Esophagus (tissue), 2 donors: ENCODE results near the gene FGGY. TPM values are rescaled to one million over a fixed set of nuclear protein-coding genes. Genes with fewer than 3 reads are reported as not detected.
A peak's percentile ranks its signal among the peaks of the same experiment; 100 is the strongest.
"Not testable (repeated sequence)": the region's sequence is repeated elsewhere in the genome, so short reads cannot be mapped to it uniquely, and the experiment has no call there.

Experiments
- H3K27ac ChIP-seq, 2 donors: one replicate each; pipeline ENCODE4 v1.5.1; 2013; ENCODE audit warnings: low read depth in 2 of 2, mild to moderate bottlenecking in 2 of 2, inconsistent platforms in 1 of 2, low read length in 1 of 2, moderate library complexity in 1 of 2
- H3K27me3 ChIP-seq, 2 donors: one replicate each; pipeline ENCODE4 v1.6.1; 2013; ENCODE audit warnings: low read length in 2 of 2, control low read depth in 1 of 2, mild to moderate bottlenecking in 1 of 2; ENCODE audit not compliant: insufficient read depth in 2 of 2, control insufficient read depth in 1 of 2
- H3K36me3 ChIP-seq, 2 donors: one replicate each; pipeline ENCODE4 v1.6.1; 2013; ENCODE audit warnings: low read length in 1 of 2; ENCODE audit not compliant: control insufficient read depth in 2 of 2, insufficient read depth in 2 of 2
- H3K4me1 ChIP-seq, 2 donors: one replicate each; pipeline ENCODE4 v1.6.1; 2013; ENCODE audit warnings: low read length in 1 of 2; ENCODE audit not compliant: control insufficient read depth in 2 of 2, insufficient read depth in 2 of 2
- H3K4me3 ChIP-seq, 2 donors: one replicate each; pipeline ENCODE4 v1.5.1; 2013; ENCODE audit warnings: low read length in 2 of 2, mild to moderate bottlenecking in 2 of 2, low read depth in 1 of 2, moderate library complexity in 1 of 2
- H3K9me3 ChIP-seq, 2 donors: one replicate each; pipeline ENCODE4 v1.6.1; 2013; ENCODE audit warnings: mild to moderate bottlenecking in 2 of 2, low read depth in 1 of 2, low read length in 1 of 2, moderate library complexity in 1 of 2; ENCODE audit not compliant: control insufficient read depth in 2 of 2, insufficient read depth in 1 of 2
- WGBS, 2 donors: extraction: QIAGEN DNeasy Blood & Tissue Kit; methylation state at CpG; one replicate each; pipeline ENCODE4 v1.1.7; 2013; 5-methylcytosine and 5-hydroxymethylcytosine counted together
- polyA plus RNA-seq, 2 donors: library from polyadenylated mRNA; stranded (reverse); fragments of 200-250 nt; gene quantifications; one replicate each; pipeline ENCODE4 v1.2.3, GENCODE V29; 2013
- donor health status: healthy with polysubstance abuse.
- donor health status: Bipolar disorder and iron deficiency.

The FGGY gene
- polyA plus RNA-seq, 2 donors: 2.4 to 4.4 TPM

DNA sequence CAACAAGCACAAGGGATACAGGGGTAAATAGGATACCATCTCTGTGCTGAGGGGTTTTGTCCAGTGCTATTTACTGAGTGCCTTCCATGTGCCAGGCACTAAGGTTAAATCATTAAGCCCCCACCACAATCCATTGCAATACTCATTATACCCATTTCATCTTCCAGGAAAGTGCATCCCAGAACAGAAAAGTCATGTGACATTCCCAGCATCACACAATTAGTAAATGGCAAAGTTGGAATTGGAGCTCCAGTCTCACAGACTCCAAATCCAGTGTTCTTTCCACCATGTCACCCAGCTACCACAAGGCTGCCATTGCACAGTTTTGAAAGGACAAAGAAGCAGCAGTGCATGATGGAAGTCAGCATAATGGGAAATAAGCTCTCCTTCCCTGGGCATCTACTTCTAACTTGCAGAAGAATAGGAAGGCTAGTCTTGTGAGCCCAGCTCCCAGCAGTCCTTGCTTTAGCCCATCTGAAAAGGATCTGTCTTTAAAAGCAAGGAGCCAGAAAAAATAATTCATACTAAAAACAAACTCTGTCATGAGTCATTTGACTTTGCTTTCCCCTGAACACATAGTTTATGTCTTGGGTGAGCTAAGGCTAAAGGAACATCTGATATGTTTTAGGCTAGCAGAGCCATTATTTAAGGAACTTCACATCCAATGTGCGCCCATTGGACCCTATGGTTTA lies 406.5 kb downstream of the FGGY start:
- H3K4me3 ChIP-seq: no peak overlapping the region
- WGBS, 2 donors: 77 to 86% methylated on average over 1 of the region's 1 CpG
- peaks cover 0 to 4% of the 10 kb centered on the region in 2 donors for H3K4me1 ChIP-seq
- no peaks in the 10 kb centered on the region for H3K27me3 ChIP-seq
- no peaks in the 10 kb centered on the region for H3K36me3 ChIP-seq
- H3K9me3 ChIP-seq: no peaks in the 10 kb centered on the region
- peak overlapping the region in 1 of 2 donors; percentile 48 for H3K27ac ChIP-seq

DNA sequence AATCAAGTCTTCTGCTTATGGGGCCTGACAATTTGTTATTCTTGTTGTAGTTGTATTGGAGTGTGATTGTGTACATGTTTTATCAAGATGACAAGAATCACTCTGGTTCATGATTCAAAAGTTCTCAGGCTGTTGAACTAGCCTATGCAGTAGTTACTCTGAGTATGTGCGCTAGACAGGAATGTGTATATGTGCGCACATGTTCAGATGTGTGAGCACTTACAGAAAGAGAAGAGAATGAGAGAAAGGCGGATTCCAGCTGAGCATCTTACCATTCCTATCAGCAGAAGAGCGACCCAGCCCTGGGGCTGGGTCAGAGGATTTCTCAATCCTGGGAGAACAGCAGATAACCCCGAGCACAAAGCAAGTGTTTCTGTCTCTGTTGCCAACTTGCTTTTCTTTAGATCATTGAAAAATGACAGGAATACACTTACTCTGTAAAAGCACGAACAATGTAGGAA lies 407.1 kb downstream of the FGGY start:
- H3K4me1 ChIP-seq: peaks cover 0 to 4% of the 10 kb centered on the region in 2 donors
- H3K9me3 ChIP-seq: no peaks in the 10 kb centered on the region
- no peaks in the 10 kb centered on the region for H3K36me3 ChIP-seq
- no peak overlapping the region for H3K4me3 ChIP-seq
- no peaks in the 10 kb centered on the region for H3K27me3 ChIP-seq
- H3K27ac ChIP-seq: peak overlapping the region in 1 of 2 donors; percentile 48
- 71% methylated on average over 6 of the region's 6 CpGs for whole genome bisulfite sequencing, 2 donors

DNA sequence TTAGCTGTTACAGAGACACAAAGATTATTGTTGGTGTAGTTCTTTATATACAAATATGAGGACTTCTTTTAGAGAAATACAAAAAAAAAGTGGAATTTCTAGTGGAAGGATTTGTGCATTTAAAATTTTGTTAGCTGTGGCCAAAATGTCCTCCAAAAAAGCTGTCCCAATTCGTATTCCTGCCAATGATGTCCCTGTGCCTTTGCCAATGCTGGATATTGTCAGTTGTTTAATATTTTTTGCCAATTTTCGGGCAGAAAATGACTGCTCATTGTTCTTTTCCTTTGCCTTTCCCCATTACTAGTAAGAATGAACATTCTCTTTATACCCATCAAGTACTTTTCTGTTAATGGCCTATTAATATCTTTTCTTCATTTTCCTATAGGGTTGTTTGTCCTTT lies 407.8 kb downstream of the FGGY start:
- Histone ChIP-seq H3K4me1 (peaks cover 0 to 4% of the 10 kb centered on the region in 2 donors), H3K36me3 (no peaks in the 10 kb centered on the region), H3K9me3 (no peaks in the 10 kb centered on the region), H3K27me3 (no peaks in the 10 kb centered on the region), H3K4me3 (no peak overlapping the region), H3K27ac (no peak overlapping the region)
- 57 to 73% methylated on average over 2 of the region's 2 CpGs for WGBS, 2 donors

- Histone ChIP-seq H3K36me3 (no peaks in the 10 kb centered on the region), H3K9me3 (no peaks in the 10 kb centered on the region), H3K27ac (no peak overlapping the region), H3K27me3 (no peaks in the 10 kb centered on the region), H3K4me1 (peaks cover 0 to 4% of the 10 kb centered on the region in 2 donors), H3K4me3 (no peak overlapping the region)
- 49 to 61% methylated on average over 5 of the region's 5 CpGs for WGBS, 2 donors
Observed at GRCh38 chr1:59705466-59706302, 408.8 kb downstream of the FGGY start.

GRCh38 chr1:59706303-59706599 lies 409.4 kb downstream of the FGGY start:
- H3K36me3 ChIP-seq: no peaks in the 10 kb centered on the region
- H3K27me3 ChIP-seq: no peaks in the 10 kb centered on the region
- no peak overlapping the region for H3K4me3 ChIP-seq
- H3K27ac ChIP-seq: no peak overlapping the region
- no peaks in the 10 kb centered on the region for H3K9me3 ChIP-seq
- peaks cover 0 to 4% of the 10 kb centered on the region in 2 donors for H3K4me1 ChIP-seq

DNA sequence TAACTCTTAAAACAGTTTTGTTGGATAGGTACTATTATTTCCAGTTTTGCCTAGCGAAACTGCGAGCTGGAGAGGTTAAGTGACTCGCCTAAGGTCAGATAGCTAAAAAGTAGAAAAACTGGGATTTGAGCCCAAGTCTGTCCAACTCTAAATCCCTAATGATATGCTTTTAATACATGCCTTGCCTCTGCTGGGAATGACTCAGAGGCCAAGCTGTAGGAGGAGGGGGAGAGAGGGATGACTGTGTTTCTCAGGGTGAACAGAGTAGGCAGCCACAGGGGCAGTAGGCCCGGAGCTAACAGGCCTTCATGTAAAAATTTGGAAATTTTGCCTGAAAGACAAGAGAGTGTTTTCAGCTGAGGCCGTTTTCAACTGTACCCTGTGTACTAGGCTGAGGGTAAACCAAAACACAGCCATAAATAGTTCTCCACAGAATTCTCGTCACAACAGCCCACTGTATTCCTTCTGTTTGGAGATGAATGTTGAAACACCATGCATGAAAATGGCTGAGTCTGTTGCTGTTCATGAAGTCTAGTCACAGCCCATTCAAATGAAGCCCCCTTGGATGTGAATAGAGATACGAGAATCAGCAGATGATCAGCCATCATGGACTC lies 410.4 kb downstream of the FGGY start:
- no peak overlapping the region for H3K4me3 ChIP-seq
- H3K4me1 ChIP-seq: peaks cover 0 to 4% of the 10 kb centered on the region in 2 donors
- H3K27ac ChIP-seq: peak overlapping the region; percentile 5 to 6
- 37 to 55% methylated on average over 7 of the region's 7 CpGs for WGBS, 2 donors
- no peaks in the 10 kb centered on the region for H3K27me3 ChIP-seq
- no peaks in the 10 kb centered on the region for H3K36me3 ChIP-seq
- H3K9me3 ChIP-seq: no peaks in the 10 kb centered on the region

GRCh38 chr1:59709333-59709732 lies 412.4 kb downstream of the FGGY start:
- Histone ChIP-seq H3K36me3 (no peaks in the 10 kb centered on the region), H3K4me3 (no peak overlapping the region), H3K27me3 (no peaks in the 10 kb centered on the region), H3K27ac (no peak overlapping the region), H3K4me1 (peaks cover 0 to 4% of the 10 kb centered on the region in 2 donors), H3K9me3 (no peaks in the 10 kb centered on the region)
- 91 to 96% methylated on average over 3 of the region's 3 CpGs for WGBS, 2 donors

- 94 to 96% methylated on average over 2 of the region's 2 CpGs for WGBS, 2 donors
- not testable (repeated sequence) for H3K4me1 ChIP-seq, H3K4me3 ChIP-seq, H3K27me3 ChIP-seq, H3K27ac ChIP-seq, H3K36me3 ChIP-seq, H3K9me3 ChIP-seq
Observed at GRCh38 chr1:59710920-59711319, 414.0 kb downstream of the FGGY start.

GRCh38 chr1:59714219-59714618 lies 417.3 kb downstream of the FGGY start:
- Histone ChIP-seq H3K9me3 (no peaks in the 10 kb centered on the region), H3K27ac (no peak overlapping the region), H3K4me1 (peaks cover 5 to 8% of the 10 kb centered on the region in 2 donors), H3K27me3 (no peaks in the 10 kb centered on the region), H3K36me3 (no peaks in the 10 kb centered on the region), H3K4me3 (no peak overlapping the region)
